SK-MEL-5 (cell line): ENCODE measurements around the gene KCND3. TPM values are rescaled to one million over a fixed set of nuclear protein-coding genes. Genes with fewer than 3 reads are reported as not detected.
A peak's percentile ranks its signal among the peaks of the same experiment; 100 is the strongest.
"Not testable (repeated sequence)": the region's sequence is repeated elsewhere in the genome, so short reads cannot be mapped to it uniquely, and the experiment has no call there.

Source experiments
- DNase-seq: peaks from one replicate; pipeline ENCODE4 v3.0.0-alpha.2; 2016; ENCODE audit warnings: low read depth, low spot score
- in situ Hi-C: cut with HindIII; loops from 2 replicates; pipeline ENCODE4 v1.10.0; 2016; ENCODE audit warnings: low sequenced_read_pairs, high pct_unique_total_duplicates, low pct_unique_long_range_greater_than_20kb
- total RNA-seq: library from RNA; depleted of rRNA; stranded (reverse); fragments of >200 nt; shearing (Covaris generic); gene quantifications from 2 replicates; pipeline ENCODE4 v1.2.3, GENCODE V29; 2014

The KCND3 gene
- total RNA-seq, 1 experiment from 2014 or later = 0.13 TPM

DNA sequence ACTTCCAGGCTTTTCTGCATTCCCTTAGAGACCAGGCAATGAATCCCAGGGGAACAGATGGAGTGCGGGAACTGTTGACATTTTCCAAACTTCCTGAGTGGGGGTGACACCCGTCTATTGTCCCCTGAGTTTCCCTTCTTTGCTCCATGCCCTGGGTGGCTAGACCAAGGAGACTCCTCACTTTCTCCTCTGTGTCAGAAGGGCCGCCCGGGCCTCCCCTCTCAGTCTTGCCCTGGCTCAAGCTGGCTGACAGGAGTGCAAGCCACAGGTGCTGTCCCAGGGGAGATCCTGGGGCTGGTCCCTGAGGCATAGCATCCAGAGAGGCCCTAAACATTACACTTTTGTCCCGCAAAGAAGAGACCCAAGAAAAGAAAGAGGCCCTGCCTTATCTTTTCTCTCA lies 170.9 kb downstream of the KCND3 start:
- no peak for DNase-seq
- in situ Hi-C loops = no loop called here

DNA sequence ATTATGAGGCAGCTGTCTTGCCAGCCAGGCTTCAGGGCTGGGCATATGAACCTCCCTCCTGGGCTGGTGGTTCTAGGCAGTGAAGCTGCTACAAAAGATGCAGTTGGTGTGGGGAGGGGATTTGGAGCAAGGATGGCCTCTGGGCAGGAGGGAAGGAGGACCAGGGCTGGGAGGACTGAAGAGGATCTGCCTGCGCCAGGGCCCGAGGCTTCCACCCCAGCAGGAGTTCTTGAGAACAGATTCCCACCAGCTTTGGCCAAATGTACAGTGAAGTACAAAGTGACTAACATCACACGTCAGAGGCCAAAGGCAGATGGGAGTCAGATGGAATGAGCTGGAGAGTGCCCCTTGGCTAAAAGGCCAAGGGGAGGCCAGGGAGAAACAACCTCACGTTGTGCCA lies 171.4 kb downstream of the KCND3 start:
- in situ Hi-C loops = no loop called here

DNA sequence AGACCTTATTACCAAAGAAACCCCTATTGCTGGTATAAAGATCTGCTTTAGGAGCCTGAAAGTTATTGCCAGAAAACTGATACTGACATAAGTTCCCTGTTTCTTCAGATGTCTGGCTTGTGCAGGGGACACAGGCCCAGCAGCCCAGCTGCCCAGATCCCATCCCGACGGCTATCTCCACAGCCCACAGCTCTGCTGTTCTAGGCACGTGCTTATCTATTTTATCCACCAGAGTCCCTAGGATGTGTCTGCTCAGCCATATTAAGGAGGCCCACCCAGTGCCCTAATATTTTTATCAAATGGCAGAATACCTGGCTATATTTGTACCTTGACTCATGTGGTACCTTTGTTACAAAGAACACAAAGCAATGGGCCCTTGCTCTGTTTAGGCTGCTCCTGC lies 174.8 kb downstream of the KCND3 start:
- DNase-seq = no peak
- in situ Hi-C loops = no loop called here

More for the DNA sequence above, 171.4 kb downstream of the KCND3 start:
- no peak for DNase-seq

DNA sequence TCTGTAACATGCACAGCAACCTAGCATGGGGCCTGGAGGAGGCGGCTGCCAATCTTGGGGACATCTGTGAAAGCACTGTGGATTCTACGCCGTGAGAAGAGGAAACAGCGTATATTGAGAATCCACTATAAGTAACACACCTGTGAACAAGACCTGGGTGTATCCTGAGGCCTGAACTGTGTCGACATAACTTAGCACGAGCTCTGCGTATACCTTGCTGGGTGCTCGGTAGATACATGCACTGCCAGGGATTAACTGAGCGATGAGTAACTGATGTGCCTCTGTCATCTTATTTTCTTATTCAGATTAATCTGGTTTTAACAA lies 175.2 kb downstream of the KCND3 start:
- in situ Hi-C loops = no loop called here
- no peak for DNase-seq

DNA sequence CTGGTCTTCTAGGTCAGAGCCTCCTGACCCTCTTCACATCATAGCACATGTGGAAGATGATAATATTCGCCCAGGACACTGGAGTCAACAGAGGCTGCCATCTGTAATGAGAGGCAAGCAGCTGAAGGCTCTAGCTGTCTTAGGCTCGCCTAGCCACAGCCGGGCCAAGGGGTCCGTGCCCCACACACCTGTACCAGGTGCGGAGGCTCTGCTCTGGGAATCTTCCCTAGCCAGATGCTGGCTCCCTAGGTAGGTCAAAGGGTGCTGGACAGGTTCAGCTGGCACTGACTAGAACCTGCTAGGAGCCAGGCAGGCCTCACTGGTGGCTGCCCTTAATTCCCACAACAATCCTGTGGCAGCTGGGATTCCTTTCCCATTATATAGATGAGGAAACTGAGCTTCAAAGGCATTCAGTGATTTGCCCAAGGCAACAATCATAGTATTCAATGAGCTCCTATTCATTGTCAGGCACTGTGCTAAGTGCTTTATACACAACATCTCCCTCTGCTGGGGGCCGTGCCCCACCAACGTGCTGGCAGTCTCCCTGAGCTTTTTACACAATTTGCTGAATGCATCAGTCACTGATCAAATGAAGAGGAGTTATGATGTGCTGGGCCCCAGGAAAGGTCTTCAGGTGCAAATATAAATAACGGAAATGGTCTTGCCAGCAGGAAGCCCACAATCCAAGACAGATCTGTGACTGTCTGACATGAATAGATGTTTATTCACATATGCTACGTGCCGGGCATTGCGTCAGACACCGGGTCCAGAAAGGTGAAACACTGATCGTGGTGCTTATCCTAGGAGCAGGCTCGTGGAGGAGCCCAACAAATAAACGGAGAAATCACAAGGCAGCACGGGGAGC lies 175.8 kb downstream of the KCND3 start:
- in situ Hi-C loops = no loop called here
- DNase-seq = peak; percentile 39

DNA sequence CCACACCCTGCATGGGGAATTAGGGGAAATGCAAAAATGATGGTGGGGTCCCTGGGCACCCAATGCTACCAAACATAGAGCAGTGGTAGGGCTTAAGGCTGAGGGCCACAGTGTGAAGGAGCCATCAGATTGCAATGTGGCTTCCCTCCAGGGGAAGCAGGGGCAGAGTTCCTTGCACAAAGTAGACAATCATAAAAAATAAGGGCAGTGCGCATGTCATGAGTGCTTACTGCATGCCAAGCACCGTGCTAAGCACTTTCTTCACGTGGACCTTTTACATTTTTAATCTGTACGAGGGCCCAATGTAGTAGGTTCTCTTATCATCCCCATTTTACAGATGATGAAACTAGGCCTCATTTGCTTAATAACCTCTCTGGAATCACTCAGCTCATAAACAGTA lies 177.2 kb downstream of the KCND3 start:
- no peak for DNase-seq
- in situ Hi-C loops = no loop called here

DNA sequence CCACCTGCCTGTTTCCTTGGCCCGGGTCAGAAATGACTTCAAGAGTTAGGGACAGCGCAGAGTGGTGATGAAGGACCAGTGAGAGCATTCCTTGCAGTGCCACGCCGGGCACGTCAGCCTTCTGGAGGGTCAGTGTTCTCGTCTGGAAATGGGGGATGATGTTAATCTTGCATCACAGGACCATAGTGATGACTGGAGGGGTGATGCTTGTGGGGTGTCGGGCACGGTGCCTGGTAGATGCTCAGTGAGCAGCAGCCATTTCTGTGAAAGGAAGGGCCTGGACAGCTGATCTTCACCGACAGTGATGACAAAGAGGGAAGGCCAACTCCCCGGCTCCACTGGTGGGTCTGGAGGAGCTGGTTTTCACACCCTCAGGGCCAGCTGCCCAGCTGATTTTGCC lies 177.6 kb downstream of the KCND3 start:
- no peak for DNase-seq
- in situ Hi-C loops = no loop called here

DNA sequence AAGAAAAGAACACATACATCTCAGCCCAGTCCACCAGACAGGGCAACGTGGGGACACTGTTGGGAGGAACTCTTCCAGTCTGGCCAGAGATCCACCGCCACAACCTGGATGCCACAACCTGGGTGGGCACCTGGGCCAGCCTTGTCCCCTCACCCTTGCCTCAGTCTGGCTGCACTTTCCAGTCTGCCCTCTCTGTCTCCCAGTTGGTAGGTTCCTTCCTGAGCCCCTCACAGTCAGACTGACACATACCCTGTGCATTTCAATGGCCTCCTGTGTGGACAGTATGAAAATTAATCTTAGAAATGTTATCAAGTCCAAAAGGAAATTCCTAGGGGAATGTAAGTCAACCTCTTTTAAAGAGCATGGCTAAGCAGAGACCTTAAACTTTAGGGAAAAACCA lies 184.2 kb downstream of the KCND3 start:
- in situ Hi-C loops = no loop called here
- no peak for DNase-seq

DNA sequence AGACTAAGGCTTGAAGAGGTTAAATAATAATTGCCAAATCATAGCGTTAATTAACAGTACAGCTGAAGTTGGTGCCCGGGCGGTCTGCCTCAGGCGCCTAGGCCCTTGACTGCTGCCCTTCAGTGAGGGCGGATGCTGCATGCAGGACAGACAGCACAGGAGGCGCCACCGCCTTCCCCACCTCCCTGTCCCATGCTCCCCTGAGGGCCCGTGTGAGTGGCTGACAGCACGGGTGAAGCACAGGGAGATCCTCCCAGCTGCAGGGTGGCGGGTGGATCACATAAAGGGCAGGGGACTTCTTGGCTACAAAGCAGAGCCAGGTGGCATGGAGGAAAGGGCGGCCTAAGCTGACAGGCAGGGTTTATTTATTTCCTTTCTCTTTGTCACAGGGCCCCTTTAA lies 184.7 kb downstream of the KCND3 start:
- DNase-seq = no peak
- in situ Hi-C loops = no loop called here

DNA sequence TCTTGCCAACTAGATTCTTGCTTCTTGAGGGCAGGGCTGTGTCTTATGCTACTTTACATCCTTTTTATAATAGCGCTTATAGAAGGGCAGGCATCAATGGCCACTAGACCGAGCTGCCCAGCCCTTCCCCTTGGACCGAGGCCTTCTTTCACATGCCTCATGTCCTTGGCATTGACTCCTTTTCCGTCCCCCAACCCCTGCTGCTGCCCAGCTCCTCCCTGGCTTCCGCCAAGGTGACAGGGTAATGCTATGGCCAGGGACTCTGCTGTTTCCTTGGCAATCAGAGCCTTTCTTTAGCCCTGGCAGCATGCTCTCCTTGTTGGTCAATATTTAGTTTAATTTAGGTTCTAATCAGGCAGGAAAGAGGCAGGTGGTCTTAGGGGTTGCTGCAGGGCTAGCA lies 185.5 kb downstream of the KCND3 start:
- no peak for DNase-seq
- in situ Hi-C loops = no loop called here

DNA sequence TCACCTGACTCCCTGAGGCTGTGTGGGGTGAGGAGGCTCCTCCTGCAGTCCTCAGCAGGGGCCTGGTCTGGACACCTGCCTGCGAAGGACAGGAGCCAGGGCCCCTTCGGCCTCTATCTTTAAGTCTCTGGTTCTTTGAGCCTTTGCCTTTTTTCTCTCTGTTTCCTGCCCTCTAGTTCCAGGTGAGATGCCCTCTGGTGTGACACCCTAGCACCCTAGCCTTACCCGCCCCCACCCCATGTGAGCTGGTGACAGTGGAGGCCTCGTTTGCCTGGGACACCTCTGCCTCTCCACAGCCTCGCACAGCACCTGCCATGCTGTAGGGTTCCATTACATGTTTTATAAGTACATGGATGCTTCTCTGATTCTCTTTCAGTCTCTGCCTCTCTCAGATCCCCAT lies 186.5 kb downstream of the KCND3 start:
- in situ Hi-C loops = no loop called here
- DNase-seq = no peak

DNA sequence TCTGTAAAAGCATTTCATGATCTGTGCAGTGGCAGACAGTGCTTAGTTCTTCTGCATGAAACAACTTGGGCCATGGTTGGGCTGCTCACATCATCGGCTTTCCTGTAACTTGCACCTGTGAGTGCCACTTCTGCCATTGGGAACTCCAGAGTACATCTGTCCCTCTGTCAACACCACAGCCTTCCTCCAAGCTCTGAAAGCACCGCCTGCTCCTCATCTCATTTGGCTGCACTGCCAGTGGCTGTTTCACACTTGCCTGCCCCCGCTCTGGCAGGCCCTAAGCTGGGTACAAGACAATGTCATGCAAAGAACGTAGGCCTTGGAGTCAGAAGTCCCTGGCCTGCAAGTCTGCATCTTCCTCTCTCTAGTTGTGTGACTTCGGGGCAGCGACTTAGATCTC lies 187.4 kb downstream of the KCND3 start:
- no peak for DNase-seq
- in situ Hi-C loops = no loop called here

DNA sequence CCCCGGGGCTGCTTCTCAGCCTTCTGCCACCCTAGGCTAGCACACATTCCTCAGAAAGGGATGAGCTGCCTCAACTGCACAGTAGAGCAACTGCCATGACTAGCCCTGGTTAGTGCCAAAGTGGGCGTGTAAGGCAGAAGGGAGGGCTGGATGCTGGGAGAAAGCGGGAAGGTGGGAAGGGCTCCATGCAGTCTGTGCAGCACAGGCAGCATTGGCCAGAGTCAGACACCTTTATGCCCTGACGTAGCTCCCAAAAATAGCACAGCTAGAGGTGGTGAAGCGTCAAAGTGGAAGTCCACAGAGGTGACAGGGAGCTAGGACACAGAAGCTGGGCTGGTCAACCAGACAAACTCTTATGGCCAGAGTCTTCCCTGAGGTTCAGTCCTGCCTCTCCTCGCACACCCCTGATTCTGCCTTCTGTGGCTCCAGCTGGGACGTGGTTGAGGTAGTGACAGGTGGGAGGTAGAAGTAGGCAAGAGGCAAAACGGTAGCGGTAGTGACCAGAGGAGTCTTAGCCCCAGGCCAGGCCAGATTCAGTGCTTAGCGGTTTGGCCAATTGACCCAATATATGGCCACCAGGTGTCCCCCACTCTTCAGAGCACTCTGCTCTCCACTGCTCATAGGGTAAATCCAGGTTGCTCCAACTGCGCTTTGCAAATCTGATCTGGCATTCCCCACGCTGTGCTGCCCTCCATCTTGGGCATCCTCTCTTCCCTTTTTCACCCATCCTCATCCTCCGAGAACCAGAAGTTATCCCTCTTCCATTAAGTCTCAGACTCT lies 188.2 kb downstream of the KCND3 start:
- no peak for DNase-seq
- in situ Hi-C loops = no loop called here

DNA sequence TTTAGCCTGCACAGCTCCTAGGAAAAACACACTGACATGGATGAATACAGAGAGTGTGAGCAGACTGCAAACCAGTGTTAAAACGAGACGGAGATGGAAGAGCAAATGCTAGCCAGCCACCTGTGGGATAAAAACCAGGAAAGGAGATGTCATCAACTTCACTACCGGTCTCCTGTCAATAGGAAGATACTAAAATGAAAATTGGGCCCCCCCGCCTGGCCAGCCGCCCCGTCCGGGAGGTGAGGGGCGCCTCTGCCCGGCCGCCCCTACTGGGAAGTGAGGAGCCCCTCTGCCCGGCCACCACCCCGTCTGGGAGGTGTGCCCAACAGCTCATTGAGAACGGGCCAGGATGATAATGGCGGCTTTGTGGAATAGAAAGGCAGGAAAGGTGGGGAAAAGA lies 189.7 kb downstream of the KCND3 start:
- DNase-seq, in situ Hi-C loops: not testable (repeated sequence)

DNA sequence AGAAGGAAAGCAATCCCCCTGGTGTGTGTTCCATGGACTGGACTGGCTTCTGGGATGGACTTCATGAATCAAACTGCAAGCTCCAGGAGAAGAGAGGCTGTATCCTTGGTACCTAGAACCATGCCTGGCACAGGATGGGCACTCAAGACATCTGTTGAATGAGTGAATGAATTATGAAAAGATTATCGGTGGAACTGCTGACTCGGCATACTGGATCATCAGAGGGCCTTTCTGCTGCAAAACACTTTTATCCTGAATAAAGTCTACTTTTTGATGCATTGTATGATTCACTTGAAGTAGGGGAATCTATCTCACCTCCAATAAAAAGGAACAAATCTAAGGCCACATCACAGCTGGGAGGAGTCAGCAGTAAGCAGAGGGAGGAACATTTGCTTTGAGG lies 190.9 kb downstream of the KCND3 start:
- DNase-seq = no peak
- in situ Hi-C loops = no loop called here

DNA sequence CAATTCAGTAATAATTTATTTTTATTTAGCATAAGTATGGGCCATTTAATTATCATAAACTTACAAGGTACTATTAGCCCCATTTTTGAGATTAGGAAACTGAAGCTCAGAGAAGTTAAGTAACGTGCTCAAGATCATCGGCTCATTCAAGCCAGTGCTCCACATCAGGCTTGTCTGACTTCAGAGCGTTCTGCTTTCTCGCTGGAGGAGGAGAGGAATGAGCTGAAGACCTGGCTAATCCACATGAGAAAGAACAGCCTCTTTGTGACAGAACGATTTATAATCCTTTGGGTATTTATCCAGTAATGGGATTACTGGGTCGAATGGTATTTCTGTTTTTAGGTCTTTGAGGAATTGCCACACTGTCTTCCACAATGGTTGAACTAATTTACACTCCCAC lies 194.1 kb downstream of the KCND3 start:
- in situ Hi-C loops = no loop called here
- no peak for DNase-seq

DNA sequence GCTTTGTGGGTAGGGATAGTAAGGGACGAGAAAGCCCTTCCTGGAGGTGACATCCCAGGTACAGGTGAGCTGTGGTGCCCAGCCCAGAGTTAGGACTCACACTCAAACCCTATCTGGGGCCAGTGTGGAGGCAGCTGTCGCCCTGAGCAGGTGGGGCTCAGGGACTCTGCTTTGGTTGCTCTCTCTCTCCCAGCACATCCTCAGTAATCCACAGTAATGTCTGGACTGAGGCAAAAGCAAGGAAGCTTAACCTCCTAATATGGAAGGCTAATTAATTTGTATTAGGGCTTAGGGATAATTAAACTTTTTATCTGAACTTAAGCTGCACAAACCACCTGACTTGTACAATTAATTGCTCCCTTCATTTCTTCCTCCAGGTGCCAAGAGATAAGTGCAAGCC lies 195.5 kb downstream of the KCND3 start:
- no peak for DNase-seq
- in situ Hi-C loops = no loop called here

DNA sequence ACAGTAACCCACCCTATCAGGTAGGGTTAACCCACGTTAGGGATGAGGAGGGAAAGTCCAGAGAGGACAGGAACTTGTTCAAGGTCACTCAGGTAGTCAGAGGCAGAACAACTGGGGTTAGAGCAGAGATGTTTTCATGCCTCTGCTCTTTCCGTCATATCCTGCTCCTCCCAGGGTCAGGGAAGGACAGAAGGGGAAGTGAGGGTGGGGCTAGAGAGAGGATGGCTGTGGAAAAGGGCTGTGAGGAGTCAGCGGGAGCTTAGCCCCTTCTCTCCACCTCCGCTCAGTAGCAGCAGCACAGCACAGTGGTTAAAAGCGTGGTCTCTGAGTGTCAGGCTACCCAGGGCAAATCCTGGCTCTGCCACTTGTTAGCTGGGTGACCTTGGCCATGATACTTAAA lies 197.2 kb downstream of the KCND3 start:
- in situ Hi-C loops = no loop called here
- DNase-seq = no peak

DNA sequence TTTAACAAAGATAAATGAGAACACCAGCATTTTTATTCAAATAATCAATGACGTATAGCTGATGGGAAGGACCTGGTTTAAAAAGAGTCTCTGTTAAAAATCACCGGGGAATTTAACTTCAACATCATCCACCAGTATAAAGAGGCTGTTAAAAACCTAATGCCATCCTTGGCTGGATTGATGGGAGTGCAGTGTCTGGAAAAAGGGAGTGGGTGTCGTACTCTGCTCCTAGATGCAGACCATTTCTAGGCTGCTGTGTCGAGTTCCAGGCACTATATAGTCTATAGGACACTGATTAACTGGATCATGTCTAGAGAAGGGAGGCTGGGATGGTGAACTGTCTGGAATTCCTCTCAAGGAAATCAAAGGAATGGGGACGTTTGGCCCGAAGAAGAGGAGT lies 197.7 kb downstream of the KCND3 start:
- in situ Hi-C loops = no loop called here

More for the DNA sequence above, 197.7 kb downstream of the KCND3 start:
- no peak for DNase-seq
